NB4 (cell line): ENCODE data around the gene NAA60.

Experiments used
- DNase-seq: peaks from one replicate; pipeline ENCODE4 v3.0.0; 2010; ENCODE audit warnings: low read depth
- H3K4me3 ChIP-seq: one replicate; pipeline ENCODE4 v1.5.1; 2011; ENCODE audit warnings: mild to moderate bottlenecking, low read depth, low read length, moderate library complexity
- MYC ChIP-seq: IDR thresholded peaks from 2 replicates; pipeline ENCODE4 v1.6.1; 2011; ENCODE audit warnings: low read depth, low read length
- POLR2A ChIP-seq: IDR thresholded peaks from 2 replicates; pipeline ENCODE4 v1.6.1; 2011; ENCODE audit warnings: mild to moderate bottlenecking; ENCODE audit not compliant: insufficient read length; ENCODE audit errors: extremely low read depth
- TF ChIP-seq, protein P1 (sequence below): IDR thresholded peaks from 2 replicates; pipeline ENCODE4 v1.6.1; 2011; ENCODE audit warnings: low read depth, low read length
- TF ChIP-seq, protein P2 (sequence below): IDR thresholded peaks from one replicate; pipeline ENCODE4 v1.5.1; 2012; ENCODE audit warnings: low read depth, low read length

NAA60 gene

GRCh38 chr16:3501783-3502400 is 58.4 kb downstream of the NAA60 start:
- TF ChIP-seq, protein P1, sequence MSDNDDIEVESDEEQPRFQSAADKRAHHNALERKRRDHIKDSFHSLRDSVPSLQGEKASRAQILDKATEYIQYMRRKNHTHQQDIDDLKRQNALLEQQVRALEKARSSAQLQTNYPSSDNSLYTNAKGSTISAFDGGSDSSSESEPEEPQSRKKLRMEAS = no peak
- TF ChIP-seq, protein P2, sequence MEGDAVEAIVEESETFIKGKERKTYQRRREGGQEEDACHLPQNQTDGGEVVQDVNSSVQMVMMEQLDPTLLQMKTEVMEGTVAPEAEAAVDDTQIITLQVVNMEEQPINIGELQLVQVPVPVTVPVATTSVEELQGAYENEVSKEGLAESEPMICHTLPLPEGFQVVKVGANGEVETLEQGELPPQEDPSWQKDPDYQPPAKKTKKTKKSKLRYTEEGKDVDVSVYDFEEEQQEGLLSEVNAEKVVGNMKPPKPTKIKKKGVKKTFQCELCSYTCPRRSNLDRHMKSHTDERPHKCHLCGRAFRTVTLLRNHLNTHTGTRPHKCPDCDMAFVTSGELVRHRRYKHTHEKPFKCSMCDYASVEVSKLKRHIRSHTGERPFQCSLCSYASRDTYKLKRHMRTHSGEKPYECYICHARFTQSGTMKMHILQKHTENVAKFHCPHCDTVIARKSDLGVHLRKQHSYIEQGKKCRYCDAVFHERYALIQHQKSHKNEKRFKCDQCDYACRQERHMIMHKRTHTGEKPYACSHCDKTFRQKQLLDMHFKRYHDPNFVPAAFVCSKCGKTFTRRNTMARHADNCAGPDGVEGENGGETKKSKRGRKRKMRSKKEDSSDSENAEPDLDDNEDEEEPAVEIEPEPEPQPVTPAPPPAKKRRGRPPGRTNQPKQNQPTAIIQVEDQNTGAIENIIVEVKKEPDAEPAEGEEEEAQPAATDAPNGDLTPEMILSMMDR = no peak
- no peak for TF ChIP-seq POLR2A
- TF ChIP-seq MYC = no peak
- H3K4me3 ChIP-seq = peak overlapping the region; percentile 95
- DNase-seq = no peak

- TF ChIP-seq, protein P2 = no peak
- TF ChIP-seq, protein P1 = no peak
- TF ChIP-seq MYC (no peak), POLR2A (no peak)
- DNase-seq = no peak
- H3K4me3 ChIP-seq = no peak overlapping the region
Observed at GRCh38 chr16:3503523-3503922, 60.0 kb downstream of the NAA60 start.

- no peak for TF ChIP-seq MYC
- TF ChIP-seq, protein P1 = no peak
- no peak for TF ChIP-seq POLR2A
- TF ChIP-seq, protein P2 = no peak
- no peak for DNase-seq
- H3K4me3 ChIP-seq = no peak overlapping the region
Observed at GRCh38 chr16:3508736-3509135, 65.3 kb downstream of the NAA60 start.

- H3K4me3 ChIP-seq = no peak overlapping the region
- DNase-seq = no peak
- TF ChIP-seq, protein P2 = no peak
- TF ChIP-seq POLR2A = no peak
- TF ChIP-seq, protein P1 = no peak
- TF ChIP-seq MYC = no peak
Observed at GRCh38 chr16:3509470-3509928, 66.0 kb downstream of the NAA60 start.

DNA sequence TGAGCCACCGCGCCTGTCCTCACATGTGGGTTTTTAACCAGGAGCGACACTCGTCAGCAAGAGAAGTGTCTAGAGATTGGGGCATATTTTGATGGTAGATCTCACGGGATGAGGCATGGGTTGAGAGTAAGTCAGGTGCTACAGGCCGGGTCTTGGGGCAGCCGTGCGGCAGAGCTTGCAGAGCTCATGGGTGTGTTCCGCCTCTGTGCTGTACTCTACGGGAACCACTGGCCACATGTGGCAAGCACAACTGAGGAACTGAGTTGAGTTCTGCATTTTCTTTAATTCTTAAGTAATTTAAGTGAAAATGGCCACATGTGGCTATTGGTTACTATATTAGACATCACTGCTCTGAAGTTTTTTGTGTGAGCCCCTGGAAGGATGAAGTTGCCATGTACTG is 66.9 kb downstream of the NAA60 start:
- no peak overlapping the region for H3K4me3 ChIP-seq
- TF ChIP-seq, protein P2 = no peak
- TF ChIP-seq MYC (no peak), POLR2A (no peak)
- TF ChIP-seq, protein P1 = no peak
- DNase-seq = no peak
